NCI-H345 (cell line): Measurements from ENCODE around the gene RND3.

Experiments
- DNase-seq: peaks from one replicate; lab custom pipeline; 2025; lab: John Stamatoyannopoulos, UW

Gene RND3

GRCh38 chr2:150494234-150494945 lies 6.9 kb upstream of the RND3 start:
- DNase-seq, result no peak

GRCh38 chr2:150491943-150492342 lies 4.5 kb upstream of the RND3 start:
- DNase-seq, result no peak

- no peak for DNase-seq
Measured at GRCh38 chr2:150491430-150491829, 4.0 kb upstream of the RND3 start.

DNA sequence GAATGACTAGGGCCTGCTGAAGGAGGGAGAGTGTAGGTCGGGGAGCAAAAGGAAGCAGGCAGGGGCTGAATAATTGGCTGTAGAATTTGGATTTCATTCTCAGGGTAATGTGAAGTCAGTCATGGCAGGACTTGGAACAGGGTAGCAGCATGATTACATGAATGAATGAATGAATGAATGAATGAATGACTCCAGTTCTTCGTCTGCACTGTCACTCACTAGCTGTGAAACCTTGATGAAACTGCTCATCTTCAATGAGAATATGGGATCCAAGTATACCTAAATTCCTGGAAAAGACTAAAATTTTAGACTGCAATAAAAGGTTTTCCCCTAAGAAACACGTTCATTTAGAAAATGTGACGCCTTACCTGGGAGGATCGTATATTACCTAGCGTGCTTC lies 3.0 kb upstream of the RND3 start:
- DNase-seq, result no peak

- DNase-seq, result peak; percentile 62
Measured at GRCh38 chr2:150486539-150487484, 655 bp downstream of the RND3 start.

DNA sequence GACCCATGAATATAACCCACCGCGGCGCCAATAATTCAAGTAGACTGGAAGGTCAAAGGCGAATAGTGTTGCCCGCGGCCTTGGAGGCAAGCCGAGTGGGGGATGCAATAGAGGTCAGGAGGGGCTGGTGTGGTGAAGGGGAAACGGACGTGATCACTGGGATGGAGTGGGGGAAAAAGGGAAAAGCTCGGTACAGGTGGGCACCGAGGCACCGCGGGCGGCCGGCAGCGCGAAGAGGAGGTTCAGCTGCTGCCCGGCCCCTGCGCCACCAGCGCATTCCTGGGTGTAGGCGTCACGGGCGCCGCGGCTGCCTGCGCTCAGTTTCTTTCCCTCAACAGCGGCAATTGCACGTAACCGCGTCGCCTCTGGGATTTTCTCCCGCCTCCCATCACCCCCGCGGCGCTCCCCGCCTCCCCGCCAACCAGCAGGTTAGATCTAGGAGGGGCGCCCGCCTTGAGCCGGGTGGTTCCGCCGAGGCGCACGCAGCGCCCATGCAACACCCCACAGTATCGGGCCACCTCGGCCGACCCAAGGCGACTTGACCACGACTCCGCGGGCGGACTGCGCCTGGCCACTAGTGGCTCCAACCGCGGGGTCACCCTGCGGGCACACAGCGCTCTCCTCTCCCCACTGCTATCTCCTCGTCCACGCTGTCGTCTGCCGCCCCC lies 1.5 kb downstream of the RND3 start:
- peak; percentile 87 for DNase-seq

DNA sequence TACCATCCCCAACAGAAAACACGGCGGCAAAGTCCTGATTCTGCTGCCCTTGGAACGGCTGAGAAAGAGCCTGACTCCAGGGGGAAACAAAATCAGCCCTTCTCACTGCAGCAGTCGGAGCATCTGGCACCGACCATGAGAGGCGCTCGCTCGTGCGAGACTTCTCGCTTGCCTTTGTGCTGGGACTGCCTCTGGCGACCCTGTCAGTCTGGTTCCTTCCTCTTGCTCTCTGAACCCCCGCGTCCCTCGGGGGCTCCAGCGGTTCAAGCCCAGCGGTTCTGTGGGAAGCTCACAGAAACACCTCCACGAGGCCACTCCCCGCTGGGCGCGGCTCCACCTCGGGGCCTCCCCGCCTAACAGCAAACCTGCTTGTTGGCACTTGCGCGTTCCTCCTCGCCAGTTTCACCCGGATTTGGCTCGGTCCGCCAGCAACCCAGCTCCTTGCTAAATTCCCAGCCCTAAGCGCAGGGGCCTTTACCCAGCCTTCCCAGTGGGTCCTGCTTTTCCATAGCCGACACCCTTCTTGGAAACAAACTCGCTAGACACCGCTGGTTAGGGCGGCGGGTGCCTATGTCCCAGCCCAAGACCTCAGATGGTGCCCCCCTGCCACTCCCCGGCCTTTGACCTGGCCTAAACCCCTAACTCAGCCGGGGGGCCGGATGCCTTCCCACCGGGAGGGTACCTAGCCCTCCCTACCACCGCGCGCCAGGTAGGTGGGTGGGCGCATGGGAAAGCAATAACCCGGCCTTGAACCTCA lies 2.2 kb downstream of the RND3 start:
- peak; percentile 85 for DNase-seq

DNA sequence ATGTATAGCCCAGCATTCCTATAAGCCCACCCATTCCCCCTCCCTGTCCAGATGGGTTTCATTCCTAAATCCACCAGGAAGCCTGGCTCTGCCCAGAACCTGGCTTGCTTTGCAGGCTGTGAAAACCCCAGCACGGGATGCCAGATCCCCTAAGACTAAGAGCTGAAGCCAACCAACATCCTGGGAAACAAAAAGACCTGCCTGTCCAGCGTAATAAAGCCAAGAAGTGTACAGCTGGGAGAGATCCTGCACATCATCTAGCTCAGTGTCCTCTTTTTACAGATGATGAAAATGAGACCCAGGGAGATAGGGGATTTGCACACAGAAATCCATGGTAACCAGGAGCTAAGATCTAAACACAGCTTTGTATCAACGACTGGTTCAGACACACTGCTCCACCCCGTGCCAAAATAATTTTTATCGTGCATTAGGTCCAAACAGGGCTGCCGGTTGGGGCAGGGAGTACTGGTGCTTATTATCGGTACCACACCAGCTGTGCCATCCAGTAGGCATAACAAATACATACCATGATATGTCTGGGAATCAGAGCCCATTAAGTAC lies 2.9 kb downstream of the RND3 start:
- DNase-seq, result no peak

GRCh38 chr2:150484006-150484405 lies 3.5 kb downstream of the RND3 start:
- DNase-seq, result no peak

DNA sequence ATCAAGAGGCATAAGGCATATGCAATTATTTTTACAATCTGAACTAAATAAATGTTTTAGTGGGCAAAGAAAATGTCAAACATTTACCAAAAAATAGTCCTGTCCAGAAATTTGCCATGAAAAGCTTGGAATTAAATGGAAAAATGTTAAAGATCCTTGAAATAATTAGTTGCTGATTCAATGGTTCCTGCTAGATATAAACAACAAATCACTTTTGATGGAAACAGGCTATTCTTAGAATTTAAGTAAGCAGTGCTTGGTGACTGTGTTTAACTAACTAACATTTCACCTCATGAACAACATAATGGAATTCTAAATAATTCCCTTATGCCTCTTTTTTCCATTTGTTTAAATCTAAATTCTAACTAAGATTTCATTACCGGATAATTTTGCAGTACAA lies 3.9 kb downstream of the RND3 start:
- DNase-seq, result no peak

GRCh38 chr2:150482667-150483400 lies 4.6 kb downstream of the RND3 start:
- no peak for DNase-seq

GRCh38 chr2:150482111-150482510 lies 5.4 kb downstream of the RND3 start:
- DNase-seq, result no peak

- DNase-seq, result no peak
Measured at GRCh38 chr2:150480971-150481830, 6.3 kb downstream of the RND3 start.

DNA sequence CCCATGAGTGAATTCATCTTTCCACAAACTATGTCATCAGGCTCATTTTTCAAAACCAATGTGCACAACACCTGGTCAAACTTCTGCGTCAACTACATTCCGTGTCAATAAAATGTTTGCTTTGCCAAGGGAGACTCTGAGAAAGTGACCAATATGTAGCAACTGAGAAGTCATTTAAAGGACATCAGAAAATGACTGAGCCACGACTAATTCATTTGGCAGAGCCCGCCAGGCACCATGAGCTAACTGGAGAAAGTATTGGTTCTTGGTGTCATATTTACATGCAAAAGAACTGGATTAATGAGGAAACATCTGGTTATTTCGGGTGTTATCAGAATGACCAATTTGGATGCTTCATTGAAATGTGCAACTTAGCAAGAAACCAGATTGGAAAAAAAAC lies 7.2 kb downstream of the RND3 start:
- DNase-seq, result no peak

DNA sequence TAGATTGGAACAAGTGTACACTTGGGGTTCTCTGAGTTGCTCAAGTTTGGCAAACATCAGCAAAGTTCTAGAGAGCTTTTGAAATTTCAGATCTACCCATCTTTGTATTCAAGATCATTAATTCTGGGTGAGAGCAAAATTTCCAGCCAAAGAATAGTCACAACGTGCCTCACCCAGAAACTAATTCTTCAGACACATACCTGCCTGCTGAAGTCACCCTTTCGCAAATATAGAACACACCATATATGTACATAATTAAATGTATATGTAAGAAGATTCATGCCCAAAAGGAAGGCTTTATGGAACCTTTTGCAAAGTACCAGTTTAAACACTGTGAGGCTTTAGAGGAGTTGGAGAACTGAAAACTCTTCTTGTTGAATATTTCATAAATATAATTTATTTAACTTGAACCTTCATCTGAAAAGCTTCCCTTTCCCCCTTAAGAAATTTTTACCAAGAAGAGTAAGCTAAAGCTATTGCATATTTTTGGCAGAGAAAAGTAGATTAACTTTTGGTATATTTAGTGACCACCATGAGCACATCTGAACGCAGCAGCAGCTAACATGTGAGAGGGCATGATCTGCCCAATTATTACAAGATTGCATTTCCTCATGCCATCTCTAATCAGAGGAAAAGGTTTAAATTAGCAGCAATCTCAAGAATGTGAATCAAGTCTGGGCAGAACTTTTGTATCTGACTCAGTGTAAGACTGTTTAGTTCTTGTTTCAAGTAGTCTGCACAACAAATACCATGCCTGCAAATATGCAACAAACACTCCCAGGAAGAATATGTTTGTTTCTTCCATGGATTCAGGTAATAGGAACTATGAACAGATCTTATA lies 8.2 kb downstream of the RND3 start:
- DNase-seq, result no peak

DNA sequence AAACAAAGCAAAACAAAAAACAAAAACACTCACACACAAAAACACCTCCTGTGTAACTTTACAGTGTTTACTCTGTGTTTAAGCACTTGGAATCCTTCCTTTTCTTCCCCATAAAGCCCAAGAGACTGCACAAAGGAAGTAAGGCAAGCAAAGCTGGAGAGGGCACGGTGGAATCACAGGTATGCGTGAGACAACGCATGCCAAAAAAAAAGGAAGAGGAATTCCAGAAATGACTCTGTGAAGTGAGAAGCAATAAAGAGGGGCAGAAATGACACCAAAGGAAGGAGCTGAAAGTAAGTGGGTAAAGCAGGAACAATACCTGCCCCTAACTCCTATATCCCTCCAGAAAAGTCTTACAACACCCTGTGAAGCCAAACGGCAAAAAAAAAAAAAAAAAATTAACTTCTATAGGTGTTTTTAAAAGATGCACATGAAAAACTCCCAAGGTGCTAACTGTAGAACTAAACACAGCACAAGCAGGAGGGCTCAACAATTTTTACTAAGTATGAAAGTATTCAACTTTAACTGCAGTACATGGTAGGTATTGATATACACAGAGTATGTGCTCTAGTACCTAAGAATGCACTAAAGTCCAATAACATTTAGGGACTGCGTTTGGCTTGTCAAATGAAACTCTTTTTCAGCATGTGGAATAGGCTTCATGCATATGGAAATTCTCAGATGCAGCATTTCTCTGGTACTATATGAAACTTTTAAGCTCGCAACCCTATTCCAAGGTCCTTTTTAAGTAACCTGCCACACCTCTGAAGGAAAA lies 9.1 kb downstream of the RND3 start:
- no peak for DNase-seq

DNA sequence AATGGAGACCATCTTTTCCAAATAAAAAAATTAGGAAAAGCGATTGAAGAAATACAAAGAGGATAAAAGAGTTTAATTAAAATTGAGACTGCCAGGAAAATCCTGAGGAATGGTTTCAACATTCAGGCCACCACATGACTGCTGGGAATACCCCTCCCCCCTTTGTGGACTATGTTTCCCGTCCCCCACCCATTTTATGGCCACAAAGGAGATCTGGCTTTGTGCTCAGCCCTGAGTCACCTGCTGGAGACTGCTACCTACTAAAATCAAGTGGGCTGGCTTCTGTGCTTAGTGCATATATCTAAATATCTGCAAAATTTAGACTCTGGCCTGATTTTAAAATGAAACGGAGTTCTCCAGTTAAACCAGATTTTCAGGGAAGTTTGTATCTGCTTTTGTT lies 10.1 kb downstream of the RND3 start:
- DNase-seq, result no peak

GRCh38 chr2:150476809-150477302 lies 10.6 kb downstream of the RND3 start:
- no peak for DNase-seq
